HepG2 (cell line): ENCODE results near the gene IL17A. TPM values are rescaled to one million over a fixed set of nuclear protein-coding genes. Genes with fewer than 3 reads are reported as not detected.

ENCODE experiments used
- ATAC-seq: fragments of 200-7000 bp; cut with Tn5 transposase; 3 replicates; pipeline ENCODE4 v1.9.1; 2020; ENCODE audit warnings: mild to moderate bottlenecking, moderate library complexity
- BruUV-seq: library from RNA; stranded (reverse); fragments of 400-500 nt; replicated peaks from 2 replicates; lab custom pipeline; 2021; lab: Mats Ljungman, UMichigan
- CTCF ChIA-PET: fragments of 300-600 bp; formaldehyde crosslinking; extraction: SDS; loops from one replicate; lab custom pipeline; 2021; ENCODE audit warnings: low total read pairs, inconsistent platforms, low intra/inter-chr PET ratio; lab: Yijun Ruan, JAX
- POLR2A ChIA-PET: fragments of 350-600 bp; sonication (Branson Sonifier 250); formaldehyde crosslinking; loops from one replicate; lab custom pipeline; 2020; ENCODE audit warnings: antibody characterized with exemption, inconsistent platforms; lab: Yijun Ruan, JAX
- DNase-seq: peaks from one replicate; pipeline ENCODE4 v3.0.0-alpha.2; 2015; ENCODE audit warnings: low spot score
- FAIRE-seq: peaks from 3 replicates; lab custom pipeline; 2011; peaks lifted over from hg19 to GRCh38; lab: Jason Lieb, UNC
- H2AFZ ChIP-seq: one replicate; pipeline ENCODE4 v1.6.1; 2011; ENCODE audit warnings: low read length, inconsistent platforms
- H3K27ac ChIP-seq: fragments of 300-600 bp; 3 replicates; pipeline ENCODE4 v1.8.0; 2011; ENCODE audit warnings: mixed run types, mild to moderate bottlenecking, mixed read lengths, low read length, inconsistent platforms; ENCODE audit not compliant: insufficient read depth; ENCODE audit errors: extremely low read length
- H3K27me3 ChIP-seq, 2 experiments: fragments of 200-600 bp in 1 of 2; 2 replicates in 1 of 2; 3 replicates in 1 of 2; pipeline versions ENCODE4 v1.6.0 to v1.8.0; 2011; ENCODE audit warnings: low read length in 2 of 2, mild to moderate bottlenecking in 2 of 2, moderate library complexity in 2 of 2, inconsistent platforms in 1 of 2; ENCODE audit not compliant: insufficient read depth in 2 of 2, control insufficient read depth in 1 of 2
- H3K36me3 ChIP-seq, 2 experiments: fragments of 200-600 bp in 1 of 2; replicated peaks in 1 of 2; 2 replicates in 1 of 2; 3 replicates in 1 of 2; pipeline versions ENCODE4 v1.5.1 to v1.8.0; 2011; ENCODE audit warnings: low read length in 2 of 2, inconsistent platforms in 1 of 2; ENCODE audit not compliant: insufficient read depth in 2 of 2, control insufficient read depth in 1 of 2
- H3K4me1 ChIP-seq: 2 replicates; pipeline ENCODE4 v1.5.1; 2012; ENCODE audit warnings: low read length, inconsistent platforms; ENCODE audit not compliant: insufficient read depth
- H3K4me2 ChIP-seq: 2 replicates; pipeline ENCODE4 v1.6.0; 2011; ENCODE audit warnings: low read depth, low read length, inconsistent platforms
- H3K4me3 ChIP-seq, 3 experiments: fragments of 200-600 bp in 1 of 3; sonication (generic), shearing (Covaris generic) in 1 of 3; replicated peaks in 1 of 3; 2 replicates each; pipeline ENCODE4 v1.5.1; 2011 to 2016; ENCODE audit warnings: low read length in 3 of 3, inconsistent platforms in 2 of 3, low read depth in 2 of 3, mild to moderate bottlenecking in 2 of 3, control low read depth in 1 of 3, mixed read lengths in 1 of 3; ENCODE audit not compliant: insufficient read depth in 1 of 3
- H3K79me2 ChIP-seq: one replicate; pipeline ENCODE4 v1.6.1; 2011; ENCODE audit warnings: low read length, inconsistent platforms; ENCODE audit not compliant: insufficient read depth
- H3K9ac ChIP-seq: 2 replicates; pipeline ENCODE4 v1.6.0; 2011; ENCODE audit warnings: mild to moderate bottlenecking, low read depth, low read length, inconsistent platforms; ENCODE audit not compliant: insufficient read depth
- H3K9me3 ChIP-seq: 2 replicates; pipeline ENCODE4 v1.5.1; 2012; ENCODE audit warnings: mild to moderate bottlenecking, low read length
- H4K20me1 ChIP-seq: 2 replicates; pipeline ENCODE4 v1.6.0; 2011; ENCODE audit warnings: inconsistent platforms, mild to moderate bottlenecking, low read length, moderate library complexity; ENCODE audit not compliant: insufficient read depth
- GRHL1 ChIP-seq: sonication (generic); formaldehyde crosslinking; conservative IDR thresholded peaks from 2 replicates; pipeline ENCODE4 v1.8.0; 2022; ENCODE audit warnings: missing genetic modification reagents
- MTF1 ChIP-seq: sonication (generic); formaldehyde crosslinking; IDR thresholded peaks from 2 replicates; pipeline ENCODE4 v1.5.0; 2020; ENCODE audit warnings: missing genetic modification reagents
- MZF1 ChIP-seq: sonication (generic); formaldehyde crosslinking; IDR thresholded peaks from 2 replicates; pipeline ENCODE4 v1.8.1; 2023; ENCODE audit warnings: mild to moderate bottlenecking, missing genetic modification reagents, borderline replicate concordance
- NONO ChIP-seq, 2 experiments: fragments of 450-650 bp in 1 of 2; sonication (generic) in 1 of 2; formaldehyde crosslinking in 1 of 2; IDR thresholded peaks in 1 of 2; conservative IDR thresholded peaks in 1 of 2; 2 replicates each; pipeline versions ENCODE4 v1.6.1 to v1.8.0; 2017 to 2022; ENCODE audit warnings: mild to moderate bottlenecking in 1 of 2, missing genetic modification reagents in 1 of 2, moderate library complexity in 1 of 2
- SNAI1 ChIP-seq: sonication (generic); formaldehyde crosslinking; IDR thresholded peaks from 2 replicates; pipeline ENCODE4 v1.5.0; 2020; ENCODE audit warnings: mild to moderate bottlenecking, missing genetic modification reagents, borderline replicate concordance
- SRSF1 ChIP-seq: fragments of 200-400 bp; formaldehyde crosslinking; optimal IDR thresholded peaks from 2 replicates; pipeline ENCODE3; 2017; ENCODE audit warnings: mild to moderate bottlenecking, low read depth, low read length, moderate library complexity
- ZIK1 ChIP-seq: sonication (generic); formaldehyde crosslinking; IDR thresholded peaks from 2 replicates; pipeline ENCODE4 v1.5.0; 2020; ENCODE audit warnings: mild to moderate bottlenecking, low read depth, missing genetic modification reagents, borderline replicate concordance
- ZNF512 ChIP-seq: sonication (generic); formaldehyde crosslinking; IDR thresholded peaks from 2 replicates; pipeline ENCODE4 v1.4.0; 2020; ENCODE audit warnings: mild to moderate bottlenecking, missing genetic modification reagents
- ZNF513 ChIP-seq: sonication (generic); formaldehyde crosslinking; conservative IDR thresholded peaks from 2 replicates; pipeline ENCODE4 v1.5.0; 2020; ENCODE audit warnings: missing genetic modification reagents
- ZNF710 ChIP-seq: sonication (generic); formaldehyde crosslinking; IDR thresholded peaks from 2 replicates; pipeline ENCODE4 v1.5.0; 2020; ENCODE audit warnings: mild to moderate bottlenecking, missing genetic modification reagents, borderline replicate concordance
- ZNF891 ChIP-seq: sonication (generic); formaldehyde crosslinking; IDR thresholded peaks from 2 replicates; pipeline ENCODE4 v1.5.0; 2020; ENCODE audit warnings: mild to moderate bottlenecking, missing genetic modification reagents
- WGBS: methylation state at CpG from one replicate; pipeline ENCODE4 v1.1.6; 2017; ENCODE audit warnings: low lambda C conversion rate; 5-methylcytosine and 5-hydroxymethylcytosine counted together
- in situ Hi-C: cut with HindIII; loops from 2 replicates; pipeline ENCODE4 v1.10.0; 2017; ENCODE audit warnings: low pct_unique_long_range_greater_than_20kb; ENCODE audit not compliant: extremely low pct_ligation_motif_present
- intact Hi-C: fragments of 100-400 bp; cut with micrococcal nuclease; formaldehyde crosslinking; loops from one replicate; pipeline ENCODE4 v1.10.0; 2022; ENCODE audit not compliant: unreplicated experiment
- polyA plus RNA-seq, 8 experiments: library from polyadenylated mRNA; depleted of rRNA in 3 of 8; stranded (reverse) in 7 of 8; unstranded in 1 of 8; fragments of >200 nt; fragmentation: Illumina TruSeq in 4 of 8; extraction: Trizol in 4 of 8; gene quantifications; 2 replicates each; pipeline versions ENCODE4 v1.2.1 to v1.2.3, GENCODE V29; 2011 to 2016; ENCODE audit warnings: low read depth in 4 of 8, missing spikeins in 1 of 8, mixed read lengths in 1 of 8; ENCODE audit not compliant: insufficient read depth in 1 of 8
- total RNA-seq, 5 experiments: library from RNA; depleted of rRNA; stranded (reverse); fragments of >200 nt; fragmentation: Illumina TruSeq; extraction: Trizol; gene quantifications; 2 replicates each; pipeline ENCODE4 v1.2.3, GENCODE V29; 2016; ENCODE audit warnings: low read depth in 1 of 5
- TF ChIP-seq, protein P1 (sequence below): sonication (generic); formaldehyde crosslinking; IDR thresholded peaks from 2 replicates; pipeline ENCODE4 v1.4.0; 2020; ENCODE audit warnings: missing genetic modification reagents, borderline replicate concordance
- TF ChIP-seq, protein P2 (sequence below): sonication (generic); formaldehyde crosslinking; IDR thresholded peaks from 2 replicates; pipeline ENCODE4 v1.8.1; 2023; ENCODE audit warnings: missing genetic modification reagents, mild to moderate bottlenecking, borderline replicate concordance

Gene IL17A
- total and polyA plus RNA-seq, 2 of the 13 experiments (the other 11 are each of a cell fraction or from before 2014, with no cell fraction given): not detected

- in situ Hi-C loops: no loop called here
- DNase-seq (no peak), FAIRE-seq (no peak), ATAC-seq (no peak)
- Histone ChIP-seq H3K9me3 (no peaks in the 10 kb centered on the region), H3K27ac (no peak overlapping the region), H3K79me2 (no peaks in the 10 kb centered on the region), H3K4me1 (no peaks in the 10 kb centered on the region), H3K9ac (no peak overlapping the region), H4K20me1 (no peaks in the 10 kb centered on the region), H3K36me3 (no peaks in the 10 kb centered on the region), H3K4me2 (no peak overlapping the region), H3K27me3 (peaks cover 2 to 31% of the 10 kb centered on the region in 2 experiments; a peak in 2 of 5 replicates), H2AFZ (no peak overlapping the region), H3K4me3 (no peak overlapping the region)
- 25% methylated on average over 12 of the region's 12 CpGs for WGBS
- intact Hi-C loops: no loop called here
- BruUV-seq: no TSS peak
- ChIA-PET POLR2A (no interaction called here), CTCF (no interaction called here)
- TF ChIP-seq ZNF513 (CRISPR knock-in tag) (no peak), ZNF512 (CRISPR knock-in tag) (no peak), ZNF710 (CRISPR knock-in tag) (no peak), SNAI1 (CRISPR knock-in tag) (no peak), ZNF891 (CRISPR knock-in tag) (no peak), NONO (IDR thresholded peaks at IDR 0.05) (no peak), NONO (CRISPR knock-in tag; conservative IDR thresholded peaks at IDR 0.05) (no peak), ZIK1 (CRISPR knock-in tag) (no peak), SRSF1 (no peak), MZF1 (CRISPR knock-in tag) (no peak), MTF1 (CRISPR knock-in tag) (no peak), GRHL1 (CRISPR knock-in tag) (no peak)
- TF ChIP-seq, protein P1, sequence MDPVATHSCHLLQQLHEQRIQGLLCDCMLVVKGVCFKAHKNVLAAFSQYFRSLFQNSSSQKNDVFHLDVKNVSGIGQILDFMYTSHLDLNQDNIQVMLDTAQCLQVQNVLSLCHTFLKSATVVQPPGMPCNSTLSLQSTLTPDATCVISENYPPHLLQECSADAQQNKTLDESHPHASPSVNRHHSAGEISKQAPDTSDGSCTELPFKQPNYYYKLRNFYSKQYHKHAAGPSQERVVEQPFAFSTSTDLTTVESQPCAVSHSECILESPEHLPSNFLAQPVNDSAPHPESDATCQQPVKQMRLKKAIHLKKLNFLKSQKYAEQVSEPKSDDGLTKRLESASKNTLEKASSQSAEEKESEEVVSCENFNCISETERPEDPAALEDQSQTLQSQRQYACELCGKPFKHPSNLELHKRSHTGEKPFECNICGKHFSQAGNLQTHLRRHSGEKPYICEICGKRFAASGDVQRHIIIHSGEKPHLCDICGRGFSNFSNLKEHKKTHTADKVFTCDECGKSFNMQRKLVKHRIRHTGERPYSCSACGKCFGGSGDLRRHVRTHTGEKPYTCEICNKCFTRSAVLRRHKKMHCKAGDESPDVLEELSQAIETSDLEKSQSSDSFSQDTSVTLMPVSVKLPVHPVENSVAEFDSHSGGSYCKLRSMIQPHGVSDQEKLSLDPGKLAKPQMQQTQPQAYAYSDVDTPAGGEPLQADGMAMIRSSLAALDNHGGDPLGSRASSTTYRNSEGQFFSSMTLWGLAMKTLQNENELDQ (CRISPR knock-in tag): no peak
- TF ChIP-seq, protein P2, sequence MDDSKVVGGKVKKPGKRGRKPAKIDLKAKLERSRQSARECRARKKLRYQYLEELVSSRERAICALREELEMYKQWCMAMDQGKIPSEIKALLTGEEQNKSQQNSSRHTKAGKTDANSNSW (CRISPR knock-in tag): no peak
Observed at GRCh38 chr6:52136934-52137467, 49.2 kb upstream of the IL17A start.
